K562 (cell line): Measurements from ENCODE around the gene HNF4A. TPM values are rescaled to one million over a fixed set of nuclear protein-coding genes. Genes with fewer than 3 reads are reported as not detected.

ENCODE experiments used
- ATAC-seq: fragments of 200-7000 bp; cut with Tn5 transposase; 3 replicates; pipeline ENCODE4 v1.9.1; 2020; ENCODE audit warnings: moderate library complexity
- BruUV-seq: library from RNA; stranded (reverse); fragments of 400-500 nt; replicated peaks from 2 replicates; lab custom pipeline; 2021; lab: Mats Ljungman, UMichigan
- CTCF ChIA-PET: fragments of 300-600 bp; formaldehyde crosslinking; extraction: SDS; loops from one replicate; lab custom pipeline; 2021; ENCODE audit warnings: low intra/inter-chr PET ratio; lab: Yijun Ruan, JAX
- POLR2A ChIA-PET: fragments of 300-600, 350-650 bp; sonication (Branson Sonifier 250); formaldehyde crosslinking; extraction: SDS; loops from one replicate; lab custom pipeline; 2021; ENCODE audit warnings: antibody characterized with exemption, inconsistent platforms; lab: Yijun Ruan, JAX
- DNase-seq, 4 experiments: peaks; one replicate each; pipeline versions ENCODE4 v3.0.0 to v3.0.0-alpha.2; 2011 to 2018; ENCODE audit warnings: low spot score in 3 of 4, mixed read lengths in 3 of 4; ENCODE audit errors: extremely low read depth in 1 of 4
- FAIRE-seq: peaks from 2 replicates; lab custom pipeline; 2011; peaks lifted over from hg19 to GRCh38; lab: Jason Lieb, UNC
- H2AFZ ChIP-seq: 2 replicates; pipeline ENCODE4 v1.6.0; 2011; ENCODE audit warnings: low read depth, low read length, control low read depth, inconsistent platforms
- H3K27ac ChIP-seq: fragments of 200-600 bp; 3 replicates; pipeline ENCODE4 v1.8.0; 2011; ENCODE audit warnings: low read depth, mild to moderate bottlenecking, control low read depth, inconsistent platforms, low read length, moderate library complexity, mixed read lengths; ENCODE audit errors: extremely low read depth
- H3K27me3 ChIP-seq, 2 experiments: fragments of 300-600 bp in 1 of 2; 2 replicates in 1 of 2; 3 replicates in 1 of 2; pipeline versions ENCODE4 v1.6.0 to v1.8.0; 2011; ENCODE audit warnings: inconsistent platforms in 2 of 2, low read length in 2 of 2, mild to moderate bottlenecking in 1 of 2, mixed read lengths in 1 of 2, moderate library complexity in 1 of 2; ENCODE audit not compliant: control insufficient read depth in 2 of 2, insufficient read depth in 2 of 2
- H3K36me3 ChIP-seq: fragments of 300-600 bp; 3 replicates; pipeline ENCODE4 v1.8.0; 2011; ENCODE audit warnings: mild to moderate bottlenecking, low read length, inconsistent platforms; ENCODE audit not compliant: control insufficient read depth, insufficient read depth
- H3K4me1 ChIP-seq, 2 experiments: fragments of 200-600 bp in 1 of 2; replicated peaks in 1 of 2; 2 replicates in 1 of 2; 3 replicates in 1 of 2; pipeline versions ENCODE4 v1.5.1 to v1.8.0; 2011; ENCODE audit warnings: inconsistent platforms in 2 of 2, low read length in 2 of 2, mild to moderate bottlenecking in 1 of 2, mixed read lengths in 1 of 2, moderate library complexity in 1 of 2; ENCODE audit not compliant: control insufficient read depth in 2 of 2, insufficient read depth in 2 of 2
- H3K4me2 ChIP-seq: 2 replicates; pipeline ENCODE4 v1.6.1; 2011; ENCODE audit warnings: low read length, control low read depth, inconsistent platforms, mixed read lengths; ENCODE audit not compliant: insufficient read depth
- H3K4me3 ChIP-seq: fragments of 200-600 bp; sonication (generic), shearing (Covaris generic); 2 replicates; pipeline ENCODE4 v1.5.1; 2016; ENCODE audit warnings: control low read depth, inconsistent platforms
- H3K79me2 ChIP-seq: fragments of 200-600 bp; 3 replicates; pipeline ENCODE4 v1.8.0; 2011; ENCODE audit warnings: low read length, inconsistent platforms; ENCODE audit not compliant: control insufficient read depth, insufficient read depth
- H3K9ac ChIP-seq, 2 experiments: 2 replicates each; pipeline versions ENCODE4 v1.6.0 to v1.6.1; 2011; ENCODE audit warnings: low read depth in 2 of 2, low read length in 2 of 2, control low read depth in 1 of 2, inconsistent platforms in 1 of 2, mild to moderate bottlenecking in 1 of 2, mixed read lengths in 1 of 2; ENCODE audit not compliant: insufficient read depth in 1 of 2
- H3K9me1 ChIP-seq: one replicate; pipeline ENCODE4 v1.6.0; 2011; ENCODE audit warnings: inconsistent platforms, mild to moderate bottlenecking, low read length, moderate library complexity; ENCODE audit not compliant: control insufficient read depth, insufficient read depth
- H3K9me3 ChIP-seq: replicated peaks from 2 replicates; pipeline ENCODE4 v1.5.1; 2011; ENCODE audit warnings: low read depth, low read length, inconsistent platforms; ENCODE audit not compliant: control insufficient read depth, insufficient read depth
- H4K20me1 ChIP-seq: replicated peaks from 2 replicates; pipeline ENCODE4 v1.6.1; 2011; ENCODE audit warnings: low read length, inconsistent platforms, mixed read lengths; ENCODE audit not compliant: control insufficient read depth, insufficient read depth
- BCOR ChIP-seq: fragments of 450-650 bp; IDR thresholded peaks from 2 replicates; pipeline ENCODE4 v1.6.1; 2016
- GATAD2A ChIP-seq: fragments of 450-650 bp; IDR thresholded peaks from 2 replicates; pipeline ENCODE4 v1.6.1; 2017
- HDAC6 ChIP-seq: IDR thresholded peaks from 2 replicates; pipeline ENCODE4 v1.6.1; 2012; ENCODE audit warnings: low read depth, mild to moderate bottlenecking, control low read depth, inconsistent platforms, low read length, moderate library complexity
- NR4A1 ChIP-seq, 2 experiments: fragments of 250-450 bp in 1 of 2; fragments of 450-650 bp in 1 of 2; sonication (Bioruptor Pico) in 1 of 2; IDR thresholded peaks; 2 replicates each; pipeline versions ENCODE4 v1.4.0 to v1.6.1; 2016 to 2020; ENCODE audit warnings: mild to moderate bottlenecking in 2 of 2, missing compliant biosample characterization in 1 of 2, missing genetic modification characterization in 1 of 2, moderate library complexity in 1 of 2
- POLR2G ChIP-seq: fragments of 200-400 bp; formaldehyde crosslinking; IDR thresholded peaks from 2 replicates; pipeline ENCODE4 v1.6.1; 2017; ENCODE audit warnings: low read depth, mild to moderate bottlenecking, antibody characterized with exemption, low read length, moderate library complexity
- RBM25 ChIP-seq: fragments of 200-400 bp; formaldehyde crosslinking; IDR thresholded peaks from 2 replicates; pipeline ENCODE4 v1.6.1; 2018; ENCODE audit warnings: low read length, low read depth, moderate library complexity; ENCODE audit not compliant: severe bottlenecking
- SRSF1 ChIP-seq: fragments of 200-400 bp; formaldehyde crosslinking; IDR thresholded peaks from 2 replicates; pipeline ENCODE4 v1.6.1; 2017; ENCODE audit warnings: mild to moderate bottlenecking, low read depth, low read length, moderate library complexity
- TAF1 ChIP-seq: IDR thresholded peaks from 2 replicates; pipeline ENCODE4 v1.6.1; 2011; ENCODE audit warnings: mild to moderate bottlenecking, low read length, moderate library complexity; ENCODE audit not compliant: insufficient read depth, control insufficient read depth, severe bottlenecking; ENCODE audit errors: extremely low read depth
- WGBS: fragments of 100-300 bp; shearing (Covaris generic); methylation state at CpG from one replicate; pipeline ENCODE4 v1.1.6; 2016; ENCODE audit warnings: low coverage, mixed read lengths; ENCODE audit not compliant: insufficient coverage; ENCODE audit errors: missing lambda C conversion rate; 5-methylcytosine and 5-hydroxymethylcytosine counted together
- in situ Hi-C: fragments of 300-500 bp; cut with MboI; formaldehyde crosslinking; loops from 4 replicates; pipeline ENCODE4 v1.15.0; 2018; ENCODE audit warnings: inconsistent platforms, mixed read lengths
- intact Hi-C: fragments of 100-400 bp; cut with micrococcal nuclease; formaldehyde crosslinking; loops from 2 replicates; pipeline ENCODE4 v1.14.2; 2022
- polyA plus RNA-seq, 8 experiments: library from polyadenylated mRNA; depleted of rRNA in 4 of 8; stranded (reverse) in 5 of 8; unstranded in 3 of 8; fragments of >200 nt; fragmentation: Nextera tagmentation in 2 of 8; fragmentation: Illumina TruSeq in 1 of 8; extraction: Ambion mirVana in 2 of 8; extraction: Trizol in 1 of 8; gene quantifications; 2 replicates each; pipeline versions ENCODE4 v1.2.1 to v1.2.3, GENCODE V29; 2011 to 2014; ENCODE audit warnings: inconsistent platforms in 1 of 8, missing spikeins in 1 of 8
- total RNA-seq, 7 experiments: library from RNA; depleted of rRNA in 6 of 7; stranded (reverse); fragments of >200 nt in 6 of 7; fragmentation: Illumina TruSeq in 2 of 7; extraction: Trizol in 2 of 7; gene quantifications; 2 replicates each; pipeline versions ENCODE4 v1.2.1 to v1.2.3, GENCODE V29; 2011 to 2021; ENCODE audit warnings: low replicate concordance in 1 of 7
- TF ChIP-seq, protein P1 (sequence below), 2 experiments: IDR thresholded peaks; 2 replicates each; pipeline ENCODE4 v1.6.1; 2012; ENCODE audit warnings: improper control_type of control experiment in 2 of 2, low read depth in 2 of 2, low read length in 2 of 2, borderline replicate concordance in 1 of 2
- TF ChIP-seq, protein P2 (sequence below): IDR thresholded peaks from 3 replicates; pipeline ENCODE4 v1.6.1; 2011; ENCODE audit warnings: borderline replicate concordance, mild to moderate bottlenecking; ENCODE audit not compliant: insufficient read length, insufficient read depth

The HNF4A gene
- total and polyA plus RNA-seq, 9 of the 15 experiments (the other 6 are each of a cell fraction or from before 2014, with no cell fraction given), result 0.03 to 0.27 (median 0.08) TPM; not detected in 5

DNA sequence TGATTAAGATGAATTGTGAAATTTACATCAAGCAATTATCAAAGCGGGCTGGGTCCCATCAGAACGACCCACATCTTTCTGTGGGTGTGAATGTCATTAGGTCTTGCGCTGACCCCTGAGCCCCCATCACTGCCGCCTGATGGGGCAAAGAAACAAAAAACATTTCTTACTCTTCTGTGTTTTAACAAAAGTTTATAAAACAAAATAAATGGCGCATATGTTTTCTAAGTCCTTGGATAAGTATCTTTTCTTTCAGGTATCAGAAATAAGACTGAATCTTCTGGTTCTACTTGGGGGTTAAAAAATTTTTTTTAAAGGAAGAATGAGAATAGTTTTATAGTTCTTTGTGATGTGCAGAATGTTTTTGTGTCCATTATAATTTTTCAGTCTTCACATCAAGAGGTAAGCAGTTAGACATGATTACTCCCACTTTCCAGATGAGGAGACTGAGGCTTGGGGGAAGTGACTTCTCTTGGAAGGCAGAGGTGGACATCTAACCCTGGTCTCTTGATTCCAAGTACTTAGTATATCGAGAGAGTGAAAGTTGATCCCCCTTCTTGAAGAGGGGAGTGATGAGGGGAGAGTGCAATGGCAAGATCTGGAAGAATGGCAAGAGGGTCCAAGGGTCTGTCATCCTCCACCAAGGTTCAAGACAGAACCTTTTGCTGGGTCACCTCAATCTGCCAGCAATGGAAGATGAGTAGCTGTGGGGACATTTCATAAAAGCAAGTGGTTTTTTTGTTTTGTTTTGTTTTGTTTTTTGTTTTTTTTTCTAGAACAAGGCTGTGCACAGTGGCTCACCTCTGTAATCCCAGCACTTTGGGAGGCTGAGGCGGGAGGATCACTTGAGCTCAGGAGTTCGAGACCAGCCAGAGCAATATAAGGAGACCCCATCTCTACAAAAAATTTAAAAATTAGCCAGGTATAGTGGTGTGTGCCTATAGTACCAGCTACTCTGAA lies 77.4 kb downstream of the HNF4A start:
- intact Hi-C loops (no loop called here), in situ Hi-C loops (no loop called here)
- H3K4me3 ChIP-seq, result no peak overlapping the region
- no peak overlapping the region for H2AFZ ChIP-seq
- no peaks in the 10 kb centered on the region for H3K79me2 ChIP-seq
- no peaks in the 10 kb centered on the region for H3K9me3 ChIP-seq
- peak; percentile 47; the same call in 1 of the 2 replicates for TF ChIP-seq BCOR
- TF ChIP-seq POLR2G, result no peak
- TF ChIP-seq, protein P1, sequence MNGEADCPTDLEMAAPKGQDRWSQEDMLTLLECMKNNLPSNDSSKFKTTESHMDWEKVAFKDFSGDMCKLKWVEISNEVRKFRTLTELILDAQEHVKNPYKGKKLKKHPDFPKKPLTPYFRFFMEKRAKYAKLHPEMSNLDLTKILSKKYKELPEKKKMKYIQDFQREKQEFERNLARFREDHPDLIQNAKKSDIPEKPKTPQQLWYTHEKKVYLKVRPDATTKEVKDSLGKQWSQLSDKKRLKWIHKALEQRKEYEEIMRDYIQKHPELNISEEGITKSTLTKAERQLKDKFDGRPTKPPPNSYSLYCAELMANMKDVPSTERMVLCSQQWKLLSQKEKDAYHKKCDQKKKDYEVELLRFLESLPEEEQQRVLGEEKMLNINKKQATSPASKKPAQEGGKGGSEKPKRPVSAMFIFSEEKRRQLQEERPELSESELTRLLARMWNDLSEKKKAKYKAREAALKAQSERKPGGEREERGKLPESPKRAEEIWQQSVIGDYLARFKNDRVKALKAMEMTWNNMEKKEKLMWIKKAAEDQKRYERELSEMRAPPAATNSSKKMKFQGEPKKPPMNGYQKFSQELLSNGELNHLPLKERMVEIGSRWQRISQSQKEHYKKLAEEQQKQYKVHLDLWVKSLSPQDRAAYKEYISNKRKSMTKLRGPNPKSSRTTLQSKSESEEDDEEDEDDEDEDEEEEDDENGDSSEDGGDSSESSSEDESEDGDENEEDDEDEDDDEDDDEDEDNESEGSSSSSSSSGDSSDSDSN (IDR thresholded peaks at IDR 0.05; ENCODE audit: borderline replicate concordance in 1 of 2, low read depth in 2 of 2, low read length in 2 of 2), result no peak
- TF ChIP-seq RBM25, result peak; percentile 74
- TF ChIP-seq NR4A1 (CRISPR knock-in tag; IDR thresholded peaks at IDR 0.05), result no peak
- no peak for TF ChIP-seq NR4A1 (tag; IDR thresholded peaks at IDR 0.05)
- TF ChIP-seq GATAD2A, result no peak
- no peak for TF ChIP-seq HDAC6
- TF ChIP-seq SRSF1, result no peak
- TF ChIP-seq TAF1, result no peak
- TF ChIP-seq, protein P2, sequence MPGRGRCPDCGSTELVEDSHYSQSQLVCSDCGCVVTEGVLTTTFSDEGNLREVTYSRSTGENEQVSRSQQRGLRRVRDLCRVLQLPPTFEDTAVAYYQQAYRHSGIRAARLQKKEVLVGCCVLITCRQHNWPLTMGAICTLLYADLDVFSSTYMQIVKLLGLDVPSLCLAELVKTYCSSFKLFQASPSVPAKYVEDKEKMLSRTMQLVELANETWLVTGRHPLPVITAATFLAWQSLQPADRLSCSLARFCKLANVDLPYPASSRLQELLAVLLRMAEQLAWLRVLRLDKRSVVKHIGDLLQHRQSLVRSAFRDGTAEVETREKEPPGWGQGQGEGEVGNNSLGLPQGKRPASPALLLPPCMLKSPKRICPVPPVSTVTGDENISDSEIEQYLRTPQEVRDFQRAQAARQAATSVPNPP, result no peak
- H4K20me1 ChIP-seq, result peaks cover 6% of the 10 kb centered on the region; the same call in 1 of the 2 replicates
- DNase-seq (no peak), ATAC-seq (no peak), FAIRE-seq (no peak)
- POLR2A ChIA-PET, result interaction anchor here (1.6 kb wide), 1 partner anchor 13 kb away, joined by 5 read pairs; no protein-coding TSS in a partner anchor
- WGBS, result 13% methylated on average over 8 of the region's 8 CpGs
- no peak overlapping the region for H3K9ac ChIP-seq
- H3K4me2 ChIP-seq, result no peak overlapping the region
- H3K36me3 ChIP-seq, result no peaks in the 10 kb centered on the region
- H3K4me1 ChIP-seq, result no peaks in the 10 kb centered on the region; a peak in 1 of 5 replicates
- H3K9me1 ChIP-seq, result no peaks in the 10 kb centered on the region
- CTCF ChIA-PET, result no interaction called here
- H3K27ac ChIP-seq, result no peak overlapping the region
- peaks cover 33 to 58% of the 10 kb centered on the region in 2 experiments for H3K27me3 ChIP-seq
- BruUV-seq, result no TSS peak
